ENCODE measurements around the gene MYO1A. TPM values are rescaled to one million over a fixed set of nuclear protein-coding genes. Genes with fewer than 3 reads are reported as not detected.
"Not testable (repeated sequence)": the region's sequence is repeated elsewhere in the genome, so short reads cannot be mapped to it uniquely, and the experiment has no call there.

Gene MYO1A
- total RNA-seq, 1 experiment from 2014 or later, result 0.31 TPM

GRCh38 chr12:57055824-57056223, 5.9 kb upstream of the MYO1A start:
- Mint-ChIP-seq H3K36me3 (ENCODE audit: insufficient read depth, unreplicated experiment) (peaks cover 9% of the 10 kb centered on the region), H3K4me1 (ENCODE audit: low read depth, unreplicated experiment) (no peaks in the 10 kb centered on the region), H3K9me3 (ENCODE audit: low read depth, unreplicated experiment) (no peaks in the 10 kb centered on the region), H3K4me3 (ENCODE audit: low read depth, unreplicated experiment) (no peak overlapping the region), H3K27me3 (ENCODE audit: unreplicated experiment) (no peaks in the 10 kb centered on the region), H3K27ac (ENCODE audit: unreplicated experiment) (no peak overlapping the region)
- CTCF ChIA-PET, result interaction anchor here (1.7 kb wide), 1 partner anchor 23 kb away, joined by 3 read pairs; no protein-coding TSS in a partner anchor
- TF ChIP-seq CTCF (IDR thresholded peaks at IDR 0.05; ENCODE audit: unreplicated experiment), result no peak
- BruUV-seq (replicated peaks), result no TSS peak
- intact Hi-C loops (cut with micrococcal nuclease; ENCODE audit: unreplicated experiment), result no loop called here
- no peak for DNase-seq

GRCh38 chr12:57053901-57054300, 4.0 kb upstream of the MYO1A start:
- H3K27ac Mint-ChIP-seq (ENCODE audit: unreplicated experiment); H3K4me3 Mint-ChIP-seq (ENCODE audit: low read depth, unreplicated experiment); H3K9me3 Mint-ChIP-seq (ENCODE audit: low read depth, unreplicated experiment); H3K36me3 Mint-ChIP-seq (ENCODE audit: insufficient read depth, unreplicated experiment); intact Hi-C loops (cut with micrococcal nuclease; ENCODE audit: unreplicated experiment); CTCF ChIA-PET; H3K27me3 Mint-ChIP-seq (ENCODE audit: unreplicated experiment); DNase-seq; BruUV-seq (replicated peaks); H3K4me1 Mint-ChIP-seq (ENCODE audit: low read depth, unreplicated experiment): not testable (repeated sequence)

- not testable (repeated sequence) for H3K27ac Mint-ChIP-seq (ENCODE audit: unreplicated experiment); BruUV-seq (replicated peaks)
- CTCF ChIA-PET, result interaction anchor here (1.0 kb wide), 1 partner anchor 66 kb away, joined by 3 read pairs; no protein-coding TSS in a partner anchor
These were observed 3.2 kb upstream of the MYO1A start for GRCh38 chr12:57053146-57053545.

GRCh38 chr12:57051011-57051410, 1.1 kb upstream of the MYO1A start:
- BruUV-seq (replicated peaks), result no TSS peak
- intact Hi-C loops (cut with micrococcal nuclease; ENCODE audit: unreplicated experiment), result no loop called here
- no peak overlapping the region for H3K27ac Mint-ChIP-seq (ENCODE audit: unreplicated experiment)
- peaks cover 4% of the 10 kb centered on the region for H3K36me3 Mint-ChIP-seq (ENCODE audit: insufficient read depth, unreplicated experiment)
- TF ChIP-seq CTCF (IDR thresholded peaks at IDR 0.05; ENCODE audit: unreplicated experiment), result no peak
- H3K4me1 Mint-ChIP-seq (ENCODE audit: low read depth, unreplicated experiment), result peaks cover 16% of the 10 kb centered on the region
- CTCF ChIA-PET, result interaction anchor here (0.5 kb wide), 1 partner anchor 37 kb away, joined by 5 read pairs; no protein-coding TSS in a partner anchor
- DNase-seq, result no peak
- H3K27me3 Mint-ChIP-seq (ENCODE audit: unreplicated experiment), result peaks cover 17% of the 10 kb centered on the region
- no peak overlapping the region for H3K4me3 Mint-ChIP-seq (ENCODE audit: low read depth, unreplicated experiment)
- H3K9me3 Mint-ChIP-seq (ENCODE audit: low read depth, unreplicated experiment), result no peaks in the 10 kb centered on the region

More at GRCh38 chr12:57053146-57053545, 3.2 kb upstream of the MYO1A start:
- H3K36me3 Mint-ChIP-seq (ENCODE audit: insufficient read depth, unreplicated experiment); DNase-seq; H3K9me3 Mint-ChIP-seq (ENCODE audit: low read depth, unreplicated experiment); H3K4me3 Mint-ChIP-seq (ENCODE audit: low read depth, unreplicated experiment); intact Hi-C loops (cut with micrococcal nuclease; ENCODE audit: unreplicated experiment); H3K27me3 Mint-ChIP-seq (ENCODE audit: unreplicated experiment): not testable (repeated sequence)
- H3K4me1 Mint-ChIP-seq (ENCODE audit: low read depth, unreplicated experiment), result peaks cover 16% of the 10 kb centered on the region

GRCh38 chr12:57049119-57049446, 846 bp downstream of the MYO1A start:
- Mint-ChIP-seq H3K9me3 (ENCODE audit: low read depth, unreplicated experiment) (no peaks in the 10 kb centered on the region), H3K36me3 (ENCODE audit: insufficient read depth, unreplicated experiment) (no peaks in the 10 kb centered on the region), H3K4me1 (ENCODE audit: low read depth, unreplicated experiment) (peaks cover 16% of the 10 kb centered on the region), H3K27ac (ENCODE audit: unreplicated experiment) (no peak overlapping the region), H3K4me3 (ENCODE audit: low read depth, unreplicated experiment) (no peak overlapping the region), H3K27me3 (ENCODE audit: unreplicated experiment) (peaks cover 36% of the 10 kb centered on the region)
- BruUV-seq (replicated peaks), result no TSS peak
- DNase-seq, result no peak
- CTCF ChIA-PET, result interaction anchor here (0.6 to 0.8 kb wide), 2 partner anchors 16 to 189 kb away, joined by 3 read pairs; no protein-coding TSS in a partner anchor
- intact Hi-C loops (cut with micrococcal nuclease; ENCODE audit: unreplicated experiment), result no loop called here
- no peak for TF ChIP-seq CTCF (IDR thresholded peaks at IDR 0.05; ENCODE audit: unreplicated experiment)
